Neural progenitor cell (in vitro differentiated cells): ENCODE results near the gene IER3IP1. TPM values are rescaled to one million over a fixed set of nuclear protein-coding genes. Genes with fewer than 3 reads are reported as not detected.
A peak's percentile ranks its signal among the peaks of the same experiment; 100 is the strongest.
"Not testable (repeated sequence)": the region's sequence is repeated elsewhere in the genome, so short reads cannot be mapped to it uniquely, and the experiment has no call there.

Experiments used
- DNase-seq: peaks from one replicate; pipeline ENCODE4 v3.0.0-alpha.2; 2016; ENCODE audit warnings: low spot score
- H2AFZ ChIP-seq: fragments of 200-600 bp; sonication (generic); replicated peaks from 2 replicates; pipeline ENCODE4 v1.6.1; 2016; ENCODE audit warnings: antibody characterized with exemption
- H3F3A ChIP-seq: fragments of 200-600 bp; sonication (generic); 2 replicates; pipeline ENCODE4 v1.6.1; 2016; ENCODE audit warnings: antibody characterized with exemption, low read depth
- H3K27ac ChIP-seq: fragments of 200-600 bp; sonication (generic); 2 replicates; pipeline ENCODE4 v1.5.1; 2016; ENCODE audit warnings: mild to moderate bottlenecking
- H3K27me3 ChIP-seq: fragments of 200-600 bp; sonication (generic); 2 replicates; pipeline ENCODE4 v1.6.1; 2016; ENCODE audit warnings: mild to moderate bottlenecking, moderate library complexity
- H3K36me3 ChIP-seq: fragments of 200-600 bp; sonication (generic); 2 replicates; pipeline ENCODE4 v1.5.1; 2016
- H3K4me1 ChIP-seq: fragments of 200-600 bp; sonication (generic); 2 replicates; pipeline ENCODE4 v1.6.1; 2016; ENCODE audit warnings: mixed run types
- H3K4me2 ChIP-seq: fragments of 200-600 bp; sonication (generic); 2 replicates; pipeline ENCODE4 v1.6.1; 2016
- H3K4me3 ChIP-seq: fragments of 200-600 bp; sonication (generic); 2 replicates; pipeline ENCODE4 v1.5.1; 2016
- H3K79me2 ChIP-seq: fragments of 200-600 bp; sonication (generic); 2 replicates; pipeline ENCODE4 v1.6.1; 2016; ENCODE audit warnings: low read depth
- H3K9ac ChIP-seq: fragments of 200-600 bp; sonication (generic); 2 replicates; pipeline ENCODE4 v1.6.1; 2016
- H3K9me3 ChIP-seq: fragments of 200-600 bp; sonication (generic); 2 replicates; pipeline ENCODE4 v1.5.1; 2016; ENCODE audit warnings: low read depth
- H4K20me1 ChIP-seq: fragments of 200-600 bp; sonication (generic); 2 replicates; pipeline ENCODE4 v1.6.1; 2016; ENCODE audit warnings: low read depth
- H3K27ac Mint-ChIP-seq: 3 replicates; pipeline ENCODE4 v1.8.0; 2021; ENCODE audit warnings: mixed read lengths
- H3K27me3 Mint-ChIP-seq: 2 replicates; pipeline ENCODE4 v1.8.0; 2022; ENCODE audit warnings: low read depth, mild to moderate bottlenecking, inconsistent platforms, moderate library complexity, mixed read lengths; ENCODE audit not compliant: insufficient read depth
- H3K36me3 Mint-ChIP-seq: 3 replicates; pipeline ENCODE4 v1.8.0; 2021; ENCODE audit warnings: mixed read lengths
- H3K4me1 Mint-ChIP-seq: 3 replicates; pipeline ENCODE4 v1.8.0; 2021; ENCODE audit warnings: mixed read lengths
- H3K4me3 Mint-ChIP-seq: 3 replicates; pipeline ENCODE4 v1.8.0; 2021; ENCODE audit warnings: mild to moderate bottlenecking, moderate library complexity, mixed read lengths
- H3K9me3 Mint-ChIP-seq: 3 replicates; pipeline ENCODE4 v1.8.0; 2020; ENCODE audit warnings: mixed read lengths
- EZH2 ChIP-seq: fragments of 200-600 bp; sonication (generic); IDR thresholded peaks from 2 replicates; pipeline ENCODE4 v1.6.1; 2017; ENCODE audit warnings: antibody characterized with exemption, mild to moderate bottlenecking, moderate library complexity
- EZH2phosphoT487 ChIP-seq: fragments of 200-600 bp; sonication (generic); IDR thresholded peaks from 2 replicates; pipeline ENCODE4 v1.6.1; 2017; ENCODE audit warnings: antibody characterized with exemption
- total RNA-seq: library from RNA; depleted of rRNA; stranded (reverse); fragments of >200 nt; gene quantifications from 2 replicates; pipeline ENCODE4 v1.2.3, GENCODE V29; 2015; ENCODE audit warnings: low replicate concordance
- TF ChIP-seq, protein P1 (sequence below): fragments of 200-600 bp; sonication (generic); IDR thresholded peaks from 2 replicates; pipeline ENCODE4 v1.5.1; 2017; ENCODE audit warnings: antibody characterized with exemption, mild to moderate bottlenecking

The IER3IP1 gene
- total RNA-seq, 1 donor from 2014 or later, result 16.6 TPM

DNA sequence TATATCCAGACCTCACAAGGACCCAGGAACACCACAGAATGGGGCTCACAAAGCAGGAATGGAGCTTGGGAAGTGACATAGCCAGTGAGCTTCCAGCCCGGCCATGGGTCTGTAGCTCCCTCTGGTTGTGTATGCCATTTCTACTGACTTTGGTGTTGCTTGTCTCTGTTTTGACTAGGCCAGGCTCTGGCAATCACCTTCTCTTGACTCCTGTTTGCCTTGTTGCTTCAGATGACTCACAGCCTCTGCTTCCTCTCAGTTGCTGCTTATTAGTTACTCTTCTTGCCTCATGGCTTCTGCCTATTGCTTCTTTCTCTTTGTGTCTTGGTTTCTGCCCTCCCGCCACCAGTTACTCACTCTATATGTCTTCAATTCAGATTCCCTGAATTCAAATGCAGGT is 15.8 kb upstream of the IER3IP1 start:
- Histone ChIP-seq H3K36me3 (no peaks in the 10 kb centered on the region), H3K27me3 (no peaks in the 10 kb centered on the region), H4K20me1 (no peaks in the 10 kb centered on the region), H3K9me3 (no peaks in the 10 kb centered on the region), H3F3A (no peaks in the 10 kb centered on the region), H2AFZ (no peak overlapping the region), H3K9ac (no peak overlapping the region), H3K4me1 (no peaks in the 10 kb centered on the region), H3K79me2 (no peaks in the 10 kb centered on the region), H3K4me3 (no peak overlapping the region), H3K27ac (no peak overlapping the region), H3K4me2 (no peak overlapping the region)
- no peak overlapping the region for H3K27ac Mint-ChIP-seq
- peaks cover 2% of the 10 kb centered on the region for H3K27me3 Mint-ChIP-seq
- DNase-seq, result no peak
- no peaks in the 10 kb centered on the region for H3K36me3 Mint-ChIP-seq
- TF ChIP-seq EZH2phosphoT487 (no peak), EZH2 (no peak)
- TF ChIP-seq, protein P1, sequence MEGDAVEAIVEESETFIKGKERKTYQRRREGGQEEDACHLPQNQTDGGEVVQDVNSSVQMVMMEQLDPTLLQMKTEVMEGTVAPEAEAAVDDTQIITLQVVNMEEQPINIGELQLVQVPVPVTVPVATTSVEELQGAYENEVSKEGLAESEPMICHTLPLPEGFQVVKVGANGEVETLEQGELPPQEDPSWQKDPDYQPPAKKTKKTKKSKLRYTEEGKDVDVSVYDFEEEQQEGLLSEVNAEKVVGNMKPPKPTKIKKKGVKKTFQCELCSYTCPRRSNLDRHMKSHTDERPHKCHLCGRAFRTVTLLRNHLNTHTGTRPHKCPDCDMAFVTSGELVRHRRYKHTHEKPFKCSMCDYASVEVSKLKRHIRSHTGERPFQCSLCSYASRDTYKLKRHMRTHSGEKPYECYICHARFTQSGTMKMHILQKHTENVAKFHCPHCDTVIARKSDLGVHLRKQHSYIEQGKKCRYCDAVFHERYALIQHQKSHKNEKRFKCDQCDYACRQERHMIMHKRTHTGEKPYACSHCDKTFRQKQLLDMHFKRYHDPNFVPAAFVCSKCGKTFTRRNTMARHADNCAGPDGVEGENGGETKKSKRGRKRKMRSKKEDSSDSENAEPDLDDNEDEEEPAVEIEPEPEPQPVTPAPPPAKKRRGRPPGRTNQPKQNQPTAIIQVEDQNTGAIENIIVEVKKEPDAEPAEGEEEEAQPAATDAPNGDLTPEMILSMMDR, result no peak
- H3K4me1 Mint-ChIP-seq, result no peaks in the 10 kb centered on the region
- no peak overlapping the region for H3K4me3 Mint-ChIP-seq
- H3K9me3 Mint-ChIP-seq, result no peaks in the 10 kb centered on the region

DNA sequence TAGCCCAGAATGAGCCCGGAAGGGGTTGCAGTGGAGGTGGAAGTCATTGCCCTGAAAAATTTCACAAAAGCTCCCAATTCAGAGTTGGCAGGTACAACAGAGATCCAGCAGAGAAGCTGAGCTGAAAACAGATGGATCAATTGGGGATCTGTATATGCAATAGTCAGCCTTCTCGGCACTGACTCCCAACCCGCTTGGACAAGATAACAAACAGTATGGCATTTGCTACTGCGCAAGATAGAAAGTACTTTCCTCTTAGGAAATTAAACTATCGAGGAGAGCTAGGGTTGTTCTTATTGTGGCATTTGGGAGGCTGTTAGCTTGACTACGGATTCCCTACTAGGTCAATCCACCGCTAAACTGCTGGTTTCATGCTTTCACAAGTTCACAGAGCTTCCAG is 11.6 kb upstream of the IER3IP1 start:
- no peaks in the 10 kb centered on the region for H3K27me3 ChIP-seq
- no peaks in the 10 kb centered on the region for H3K4me1 Mint-ChIP-seq
- H3K36me3 Mint-ChIP-seq, result no peaks in the 10 kb centered on the region
- no peak for DNase-seq
- no peak overlapping the region for H3K4me3 Mint-ChIP-seq
- H2AFZ ChIP-seq, result peak overlapping the region; percentile 7
- H3K4me1 ChIP-seq, result no peaks in the 10 kb centered on the region
- peaks cover 11% of the 10 kb centered on the region for H3K9me3 ChIP-seq
- H3K4me3 ChIP-seq, result no peak overlapping the region
- H3K79me2 ChIP-seq, result no peaks in the 10 kb centered on the region
- H4K20me1 ChIP-seq, result no peaks in the 10 kb centered on the region
- H3K27ac ChIP-seq, result no peak overlapping the region
- peaks cover 22% of the 10 kb centered on the region for H3K9me3 Mint-ChIP-seq
- no peaks in the 10 kb centered on the region for H3K36me3 ChIP-seq
- no peak overlapping the region for H3K4me2 ChIP-seq
- H3K9ac ChIP-seq, result no peak overlapping the region
- no peak overlapping the region for H3K27ac Mint-ChIP-seq
- peaks cover 8% of the 10 kb centered on the region for H3K27me3 Mint-ChIP-seq
- H3F3A ChIP-seq, result no peaks in the 10 kb centered on the region
- no peak for TF ChIP-seq EZH2phosphoT487

DNA sequence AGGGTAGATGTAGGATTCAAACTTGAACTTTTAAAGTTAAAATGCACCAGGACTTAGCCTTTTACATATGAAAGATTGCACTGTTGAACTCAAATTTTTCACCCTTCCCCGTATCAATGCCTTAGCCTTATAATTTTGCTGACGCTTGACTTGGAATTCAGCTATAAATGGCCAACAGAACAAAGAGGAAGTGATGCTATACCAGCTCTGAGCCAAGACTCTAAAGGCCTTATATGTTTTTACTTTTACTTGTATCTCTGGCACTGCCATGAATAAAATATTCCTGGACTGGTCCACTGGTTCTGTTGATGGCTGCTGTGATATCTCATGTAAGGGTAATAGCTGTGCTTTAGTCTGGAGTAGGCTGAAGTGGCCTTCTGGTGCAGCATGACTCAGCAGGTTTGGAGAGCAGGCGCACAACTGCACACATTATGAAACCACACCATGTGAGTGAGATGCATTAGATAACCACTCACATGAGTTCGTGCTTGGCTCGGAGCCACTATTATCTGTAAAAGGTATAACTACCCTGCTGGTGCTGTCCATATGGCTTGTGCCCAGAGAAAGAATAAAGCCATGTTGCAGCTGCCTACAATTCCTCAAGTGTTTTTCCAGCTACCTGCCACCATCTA is 8.4 kb upstream of the IER3IP1 start:
- Mint-ChIP-seq H3K27ac (no peak overlapping the region), H3K36me3 (no peaks in the 10 kb centered on the region), H3K4me3 (no peak overlapping the region), H3K9me3 (peaks cover 22% of the 10 kb centered on the region), H3K27me3 (peaks cover 6% of the 10 kb centered on the region), H3K4me1 (no peaks in the 10 kb centered on the region)
- Histone ChIP-seq H3K27me3 (no peaks in the 10 kb centered on the region), H3K4me3 (no peak overlapping the region), H3K9me3 (peaks cover 11% of the 10 kb centered on the region), H3K79me2 (no peaks in the 10 kb centered on the region), H3K27ac (no peak overlapping the region), H3K9ac (no peak overlapping the region), H4K20me1 (no peaks in the 10 kb centered on the region), H3K36me3 (no peaks in the 10 kb centered on the region), H3K4me1 (no peaks in the 10 kb centered on the region), H3F3A (no peaks in the 10 kb centered on the region), H3K4me2 (no peak overlapping the region), H2AFZ (no peak overlapping the region)
- DNase-seq, result peak; percentile 28
- no peak for TF ChIP-seq EZH2phosphoT487
- TF ChIP-seq, protein P1, result no peak
- no peak for TF ChIP-seq EZH2

DNA sequence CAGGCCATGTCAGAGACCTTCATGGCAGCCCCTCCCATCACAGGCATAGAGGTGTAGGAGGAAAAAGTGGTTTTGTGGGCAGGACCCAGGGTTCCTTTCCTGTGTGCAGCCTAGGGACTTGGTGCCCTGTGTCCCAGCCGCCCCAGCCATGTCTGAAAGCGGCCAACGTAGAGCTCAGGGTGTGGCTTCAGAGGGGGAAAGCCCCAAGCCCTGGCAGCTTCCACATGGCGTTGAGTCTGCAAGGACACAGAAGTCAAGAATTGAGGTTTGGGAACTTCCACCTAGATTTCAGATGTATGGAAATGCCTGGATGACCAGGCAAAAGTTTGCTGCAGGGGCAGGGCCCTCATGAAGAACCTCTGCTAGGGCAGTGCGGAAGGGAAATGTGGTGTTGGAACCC is 6.0 kb upstream of the IER3IP1 start:
- H3K4me2 ChIP-seq, H3K36me3 Mint-ChIP-seq, H3K27ac Mint-ChIP-seq: not testable (repeated sequence)

More for the DNA sequence above, 6.0 kb upstream of the IER3IP1 start:
- H3K4me3 Mint-ChIP-seq, H4K20me1 ChIP-seq, H3K9ac ChIP-seq, H3K27ac ChIP-seq, DNase-seq, H3K4me3 ChIP-seq, H3K79me2 ChIP-seq, H3K27me3 ChIP-seq, H2AFZ ChIP-seq, H3K4me1 ChIP-seq, H3K4me1 Mint-ChIP-seq, H3K36me3 ChIP-seq, H3K27me3 Mint-ChIP-seq, H3F3A ChIP-seq: not testable (repeated sequence)
- H3K9me3 Mint-ChIP-seq, result peaks cover 22% of the 10 kb centered on the region
- H3K9me3 ChIP-seq, result peaks cover 11% of the 10 kb centered on the region
